HG03520 (cell line): ENCODE results near the gene FAM240B.

Source experiments
- ATAC-seq: cut with Tn5 transposase; IDR thresholded peaks from one replicate; pipeline ENCODE4 v1.9.1; 2021; ENCODE audit warnings: mild to moderate bottlenecking, moderate library complexity; ENCODE audit not compliant: unreplicated experiment

FAM240B gene

DNA sequence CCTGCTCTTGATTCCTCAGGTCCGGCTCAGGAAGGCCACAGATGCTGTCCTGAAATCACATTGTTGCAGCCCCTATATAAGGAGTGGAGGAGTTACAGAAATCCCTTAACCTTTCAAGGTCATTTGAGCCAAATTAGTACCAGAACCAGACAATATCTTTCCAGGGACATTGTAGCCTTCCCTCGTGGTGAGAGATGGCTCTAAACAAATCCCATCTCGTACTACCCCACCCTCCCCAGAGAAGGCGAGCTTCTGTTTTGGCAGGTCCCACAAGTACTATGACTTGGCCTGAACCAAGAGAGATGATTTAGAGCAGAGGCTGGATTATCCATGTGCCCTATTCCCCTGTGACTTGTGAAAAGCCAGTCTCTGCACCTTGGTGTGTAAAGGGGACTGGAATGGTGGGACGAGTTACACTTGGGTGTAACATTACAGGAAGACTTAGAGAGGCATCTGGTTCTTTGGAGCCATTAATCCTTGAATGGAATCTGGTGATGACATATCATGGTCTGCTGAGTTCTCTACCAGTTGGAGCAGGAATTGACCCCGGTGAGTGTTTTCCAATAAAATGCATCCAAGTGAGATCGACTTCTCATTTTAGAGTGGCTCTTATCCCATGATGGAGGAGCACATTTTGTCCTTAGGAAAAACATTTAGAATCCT, at the start of gene FAM240B:
TSS of gene FAM240B (minus strand) at position 51 of the 663 bp plus-strand sequence. CDS start 16,134 bp downstream, outside the sequence.
- no peak for ATAC-seq

DNA sequence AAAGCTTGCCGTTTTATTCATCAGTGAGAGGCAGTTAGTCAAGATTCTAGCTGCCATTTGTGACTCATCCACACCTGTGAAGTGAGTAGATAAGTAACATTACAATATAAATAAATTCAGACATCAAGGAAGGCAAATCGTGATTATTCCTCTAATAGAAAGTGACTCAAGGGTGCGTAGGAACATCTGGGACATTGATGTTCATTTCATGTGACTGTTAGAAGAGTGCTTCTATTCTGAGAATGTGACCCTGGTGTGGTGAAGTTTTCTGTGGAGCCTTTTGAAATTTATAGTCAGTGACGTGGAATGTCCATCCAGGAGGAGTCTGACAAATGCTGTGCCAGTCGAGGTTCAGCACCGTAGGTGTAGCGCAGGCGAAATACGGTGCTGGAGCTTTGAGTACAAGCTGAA, 48.4 kb upstream of the FAM240B start:
- no peak for ATAC-seq

DNA sequence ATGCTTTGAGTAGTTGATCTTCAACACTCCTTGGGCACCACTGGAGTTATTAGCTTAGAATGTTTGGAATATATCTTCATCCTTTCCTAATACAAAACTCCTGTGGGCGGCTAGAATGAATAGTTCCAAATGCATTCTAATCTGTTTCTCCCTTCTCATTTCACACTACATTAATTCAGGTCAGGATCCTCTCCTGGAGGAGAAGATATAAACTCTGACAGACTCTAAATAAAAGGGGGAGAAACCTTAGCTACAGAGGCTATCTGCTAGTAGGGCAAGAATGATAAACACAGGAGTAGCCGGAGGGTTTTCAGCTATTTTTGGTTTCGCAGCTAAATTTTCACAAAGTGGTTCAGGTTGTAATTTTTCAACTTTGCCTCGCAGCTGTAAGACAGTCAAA, 45.2 kb upstream of the FAM240B start:
- ATAC-seq, result no peak

- no peak for ATAC-seq
Observed at GRCh38 chr9:38761999-38762398, 42.1 kb upstream of the FAM240B start.

DNA sequence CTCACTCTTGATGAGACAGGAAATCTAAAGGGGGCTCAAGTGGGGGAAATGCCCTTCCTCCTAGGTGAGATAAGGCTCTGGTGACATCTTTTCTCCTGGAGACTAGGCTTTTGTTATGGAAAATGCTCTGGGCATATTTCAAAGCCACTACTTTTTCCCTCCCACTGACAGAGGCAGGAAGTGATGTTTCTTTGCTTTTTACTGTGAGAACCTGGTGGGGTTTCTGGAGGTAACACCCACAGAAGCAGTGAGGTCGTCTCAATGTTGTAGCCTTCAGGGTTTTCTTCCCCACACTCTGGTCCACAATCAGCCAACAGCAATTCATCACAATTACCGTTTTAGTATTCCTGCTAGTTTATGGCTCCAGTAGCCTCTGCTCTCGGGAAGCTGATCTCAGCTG, 41.4 kb upstream of the FAM240B start:
- ATAC-seq, result no peak

GRCh38 chr9:38756702-38757101, 36.8 kb upstream of the FAM240B start:
- no peak for ATAC-seq

GRCh38 chr9:38747941-38748340, 28.0 kb upstream of the FAM240B start:
- no peak for ATAC-seq

DNA sequence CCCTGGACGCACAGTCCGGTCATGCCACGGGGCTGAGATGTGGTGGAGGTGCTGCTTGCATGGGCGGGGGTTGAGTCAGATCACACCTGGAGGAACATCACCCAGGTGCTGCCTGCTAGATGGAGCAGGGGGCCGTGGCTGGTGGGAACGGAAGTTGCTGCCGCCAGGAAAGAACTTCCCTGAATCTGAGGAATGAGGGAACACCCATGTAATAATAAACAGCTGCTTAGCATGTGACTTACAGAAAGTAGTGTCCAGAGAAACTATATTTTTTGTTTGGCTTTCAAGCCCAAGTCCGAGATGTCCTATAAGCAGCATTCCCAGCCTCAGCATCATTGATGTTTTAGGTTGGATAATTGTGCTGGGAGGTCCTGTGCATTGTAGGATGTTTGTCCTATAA, 27.1 kb upstream of the FAM240B start:
- ATAC-seq, result no peak

DNA sequence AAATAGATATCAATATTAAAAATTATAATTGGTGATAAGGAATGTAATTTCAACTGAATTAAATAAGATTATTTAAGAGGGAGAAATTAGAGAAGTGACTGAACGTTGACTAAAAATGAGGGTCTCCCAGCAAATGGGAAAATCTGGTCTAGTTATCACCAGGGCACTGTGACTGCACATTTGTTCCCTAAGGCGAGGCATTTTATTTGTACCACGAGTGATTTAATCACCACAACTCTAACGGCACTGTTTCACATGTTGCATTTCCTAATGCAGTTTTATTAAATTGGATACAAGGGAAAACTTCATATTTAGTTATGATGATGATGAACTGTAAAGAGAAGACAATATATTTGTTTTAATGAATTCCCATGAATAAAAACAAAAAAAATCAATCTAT, 26.4 kb upstream of the FAM240B start:
- ATAC-seq, result no peak

GRCh38 chr9:38744484-38744883, 24.6 kb upstream of the FAM240B start:
- ATAC-seq, result no peak

DNA sequence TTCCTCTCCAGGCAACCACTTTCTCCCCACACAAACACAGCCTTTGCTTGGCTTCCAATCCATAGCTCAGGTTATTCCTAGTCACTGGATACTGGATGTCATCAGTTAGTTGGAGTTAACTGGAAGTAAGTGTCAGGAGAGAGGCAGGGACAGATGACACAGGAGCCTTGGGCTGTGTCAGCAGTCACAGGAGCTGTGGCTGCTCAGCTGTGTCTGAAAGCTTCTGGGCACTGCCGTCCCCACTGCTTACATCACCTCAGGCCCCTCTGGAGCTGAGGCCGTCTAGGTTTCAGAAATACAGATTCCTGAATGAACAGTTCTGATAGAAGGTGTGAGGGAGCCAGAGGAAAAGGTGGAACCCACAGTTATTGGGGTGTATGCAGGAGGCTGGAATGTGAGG, 17.3 kb upstream of the FAM240B start:
- ATAC-seq, result no peak

- ATAC-seq, result no peak
Observed at GRCh38 chr9:38734831-38735230, 14.9 kb upstream of the FAM240B start.

- no peak for ATAC-seq
Observed at GRCh38 chr9:38733503-38733902, 13.6 kb upstream of the FAM240B start.

GRCh38 chr9:38732885-38733284, 13.0 kb upstream of the FAM240B start:
- no peak for ATAC-seq

DNA sequence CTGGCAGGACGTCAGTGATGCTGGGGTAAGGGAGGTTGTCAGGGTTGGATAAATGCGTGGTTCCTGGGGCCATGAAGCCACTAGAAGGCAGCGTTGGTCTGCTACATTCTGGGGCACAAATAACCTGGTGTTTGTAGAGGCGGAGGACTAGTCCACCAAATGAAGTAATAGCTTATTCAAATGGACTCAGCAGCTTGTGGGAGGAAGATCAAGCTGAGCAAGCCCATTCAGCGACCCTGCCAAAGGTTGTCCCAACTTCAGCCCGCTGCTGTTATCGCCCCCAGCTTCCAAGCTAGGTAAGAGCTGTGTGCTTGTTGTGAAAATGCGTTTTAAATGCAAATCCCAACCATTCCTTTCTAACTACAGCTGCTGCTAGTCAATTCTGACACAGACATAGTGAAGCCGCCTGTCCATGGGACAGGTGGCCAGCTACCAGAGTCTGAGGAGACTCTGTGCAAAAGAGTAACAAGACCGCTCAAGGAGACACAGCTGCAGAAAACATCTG, 7.6 kb upstream of the FAM240B start:
- no peak for ATAC-seq

DNA sequence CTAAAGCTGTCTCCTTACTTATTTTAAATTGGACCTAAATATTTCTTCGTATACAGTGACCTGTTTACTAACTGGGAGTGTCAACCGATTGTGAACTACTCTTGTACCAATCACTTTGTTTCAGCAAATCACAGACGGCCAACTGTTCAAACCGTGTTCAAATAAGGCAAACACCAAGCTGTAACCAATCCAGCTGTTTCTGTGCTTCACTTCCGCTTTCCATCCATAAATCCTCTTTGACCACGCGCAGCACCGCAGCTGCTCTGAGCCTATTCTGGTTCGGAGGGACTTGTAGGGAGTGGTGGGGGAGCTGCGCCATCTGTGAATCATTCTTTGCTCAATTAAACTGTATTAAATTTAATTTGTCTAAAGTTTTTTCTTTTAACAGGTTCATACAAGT, 4.8 kb upstream of the FAM240B start:
- ATAC-seq, result no peak

DNA sequence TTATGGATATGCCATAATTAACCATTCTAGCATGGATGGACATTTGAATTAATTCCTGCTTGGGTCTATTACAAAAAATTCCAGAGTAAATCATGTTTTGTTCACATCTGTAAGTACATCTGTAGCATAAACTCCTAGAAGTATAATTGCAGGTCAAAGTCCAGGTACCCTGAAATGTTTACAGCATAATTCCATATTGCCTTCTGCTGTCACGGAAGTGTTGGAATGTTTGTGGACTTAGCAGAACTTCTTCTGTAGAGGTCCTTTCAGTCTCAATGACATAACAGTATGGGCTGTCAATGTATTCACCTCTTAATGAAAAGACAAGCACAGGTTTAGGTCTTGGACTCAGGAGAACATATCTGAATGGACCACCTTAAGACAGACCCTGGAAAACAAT, 1.8 kb downstream of the FAM240B start:
- no peak for ATAC-seq

DNA sequence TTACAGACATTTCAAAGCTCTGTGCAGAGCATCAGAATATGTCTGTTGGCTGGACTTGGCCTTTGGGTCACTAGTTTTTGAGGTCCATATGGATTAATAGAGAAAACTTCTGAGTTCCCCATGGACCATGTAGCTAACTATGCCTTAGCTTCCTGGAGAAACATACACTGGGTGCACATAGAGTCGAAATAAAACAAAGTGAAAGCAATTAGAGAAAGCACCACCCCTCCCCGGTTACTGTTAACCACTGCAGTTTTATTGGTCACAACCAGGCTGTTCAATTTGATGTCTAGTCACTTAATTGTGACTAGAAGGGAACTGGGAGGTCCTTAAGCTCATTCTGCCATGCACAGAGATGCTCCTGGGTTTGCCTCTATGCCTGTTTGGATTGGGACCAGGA, 4.2 kb downstream of the FAM240B start:
- ATAC-seq, result no peak

DNA sequence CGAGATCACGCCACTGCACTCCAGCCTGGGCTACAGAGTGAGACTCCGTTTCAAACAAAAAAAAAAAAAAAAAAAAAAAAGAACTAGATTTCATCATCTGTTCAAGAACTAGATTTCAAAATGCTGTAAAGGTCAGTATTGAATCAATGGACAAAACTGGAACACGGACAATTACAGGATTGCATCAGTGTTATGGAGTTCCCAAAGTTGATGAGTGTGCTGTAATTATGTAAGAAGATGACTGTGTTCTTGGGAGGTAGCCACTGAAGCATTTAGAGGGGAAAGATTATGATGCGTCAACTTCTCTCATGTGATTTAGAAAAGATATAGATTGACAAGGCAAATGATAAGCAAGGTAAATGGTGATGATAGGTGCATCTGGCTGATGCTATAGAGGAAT, 6.5 kb downstream of the FAM240B start:
- ATAC-seq, result no peak

- ATAC-seq, result no peak
Observed at GRCh38 chr9:38708759-38709158, 11.2 kb downstream of the FAM240B start.

DNA sequence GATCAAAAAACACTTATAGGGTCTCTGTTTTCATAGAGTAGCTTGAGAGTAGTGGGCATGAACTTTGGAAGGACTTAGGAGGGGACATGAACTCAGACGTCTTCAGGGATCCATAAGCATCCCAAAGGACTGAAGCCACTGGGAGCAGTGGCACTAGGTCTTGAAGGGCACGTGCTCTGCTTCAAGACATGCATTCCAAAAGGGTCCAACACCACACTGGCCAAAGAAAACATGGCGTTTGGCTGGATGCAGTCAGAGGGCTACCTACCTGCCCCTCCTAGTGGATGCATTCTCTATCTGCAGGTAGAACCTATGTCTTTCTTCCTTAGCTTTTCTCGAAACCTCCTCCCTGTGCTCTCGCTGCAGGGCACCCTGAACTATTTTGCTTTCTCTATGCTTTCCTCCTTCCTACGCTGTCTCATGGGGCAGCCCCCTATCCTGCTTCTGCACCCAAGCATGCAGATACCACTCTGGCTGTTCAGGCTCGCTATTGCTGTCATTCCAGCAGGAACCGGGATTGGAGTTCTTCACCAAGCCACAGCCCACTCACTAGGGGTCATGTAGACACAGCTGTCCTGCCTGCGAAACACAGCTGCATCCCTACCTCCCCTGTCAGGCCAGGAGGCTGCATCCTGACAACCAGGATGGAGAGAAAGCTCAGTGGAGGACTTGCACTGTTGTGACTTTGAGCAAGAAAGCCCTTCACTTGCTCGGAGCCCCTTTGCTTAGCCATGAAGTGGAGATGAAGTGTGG, 11.9 kb downstream of the FAM240B start:
- ATAC-seq, result no peak

DNA sequence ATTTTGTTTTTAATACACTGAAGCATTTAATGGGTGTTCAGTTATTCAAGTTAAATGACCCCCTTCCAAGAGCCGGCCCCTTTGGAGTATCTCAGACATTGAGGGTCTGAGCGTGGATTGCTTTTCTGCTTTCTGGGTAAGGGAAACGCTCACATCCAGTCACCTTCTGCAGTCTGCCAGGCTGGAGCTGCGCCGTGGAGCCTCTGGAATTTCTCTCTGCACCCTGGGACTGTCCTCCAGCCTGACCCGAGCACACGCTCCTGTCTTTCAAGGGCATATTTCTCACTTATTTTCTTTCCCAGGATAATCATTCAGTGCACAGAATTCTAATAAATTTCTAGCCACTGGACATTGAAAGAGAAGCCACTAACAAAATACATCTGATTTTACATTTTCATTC, 13.4 kb downstream of the FAM240B start:
- no peak for ATAC-seq
